Measurements from ENCODE around the gene C4orf17. TPM values are rescaled to one million over a fixed set of nuclear protein-coding genes. Genes with fewer than 3 reads are reported as not detected.

C4orf17 gene
- polyA plus RNA-seq, 1 of the 3 experiments (the other 2 are of a cell fraction): not detected

GRCh38 chr4:99536848-99537247 lies 26.0 kb downstream of the C4orf17 start:
- CTCF ChIA-PET: interaction anchor here (1.1 to 1.3 kb wide), 2 partner anchors 10 to 11 kb away, joined by 3 to 5 read pairs; no protein-coding TSS in a partner anchor
- POLR2A ChIA-PET: no interaction called here
- Histone ChIP-seq H3K9me3 (no peaks in the 10 kb centered on the region), H3K27ac (ENCODE audit: low read depth in 2 of 2, low read length in 1 of 2) (no peak overlapping the region; a peak in 1 of 4 replicates), H3K9me2 (no peaks in the 10 kb centered on the region), H3K4me1 (ENCODE audit: control insufficient read depth in 1 of 2, insufficient read depth in 2 of 2, low read depth in 1 of 2, low read length in 1 of 2) (peaks cover 0 to 9% of the 10 kb centered on the region in 2 experiments; a peak in 1 of 4 replicates), H3K4me3 (ENCODE audit: low read depth in 2 of 2, low read length in 1 of 2) (no peak overlapping the region), H3K27me3 (ENCODE audit: insufficient read depth) (no peaks in the 10 kb centered on the region), H3K36me3 (replicated peaks in 1 of 2; ENCODE audit: control insufficient read depth in 1 of 2, insufficient read depth in 2 of 2, low read length in 1 of 2) (no peaks in the 10 kb centered on the region), H3K79me2 (ENCODE audit: insufficient read depth) (no peaks in the 10 kb centered on the region), H3K9ac (no peak overlapping the region), H4K20me1 (ENCODE audit: insufficient read depth) (no peaks in the 10 kb centered on the region), H2AFZ (ENCODE audit: low read depth) (no peak overlapping the region), H3K4me2 (no peak overlapping the region), H3F3A (replicated peaks; ENCODE audit: insufficient read depth) (no peaks in the 10 kb centered on the region)
- no peak for DNase-seq
- TF ChIP-seq GATA2 (CRISPR knock-in tag; IDR thresholded peaks at IDR 0.05) (no peak), PBX3 (IDR thresholded peaks at IDR 0.05) (no peak), ZBTB33 (IDR thresholded peaks at IDR 0.05; ENCODE audit: borderline replicate concordance, low read depth) (no peak), SMC3 (IDR thresholded peaks at IDR 0.05; ENCODE audit: low read depth, low read length) (no peak)
- WGBS (ENCODE audit: low lambda C conversion rate): 40% methylated on average over 2 of the region's 2 CpGs

GRCh38 chr4:99537674-99538073 lies 26.9 kb downstream of the C4orf17 start:
- Histone ChIP-seq H3K9ac (no peak overlapping the region), H3K27me3 (ENCODE audit: insufficient read depth) (no peaks in the 10 kb centered on the region), H3K4me2 (no peak overlapping the region), H2AFZ (ENCODE audit: low read depth) (no peak overlapping the region), H3F3A (replicated peaks; ENCODE audit: insufficient read depth) (no peaks in the 10 kb centered on the region), H3K36me3 (replicated peaks in 1 of 2; ENCODE audit: control insufficient read depth in 1 of 2, insufficient read depth in 2 of 2, low read length in 1 of 2) (no peaks in the 10 kb centered on the region), H3K4me1 (ENCODE audit: control insufficient read depth in 1 of 2, insufficient read depth in 2 of 2, low read depth in 1 of 2, low read length in 1 of 2) (peaks cover 0 to 9% of the 10 kb centered on the region in 2 experiments; a peak in 1 of 4 replicates), H4K20me1 (ENCODE audit: insufficient read depth) (no peaks in the 10 kb centered on the region), H3K27ac (ENCODE audit: low read depth in 2 of 2, low read length in 1 of 2) (no peak overlapping the region), H3K9me3 (no peaks in the 10 kb centered on the region), H3K79me2 (ENCODE audit: insufficient read depth) (no peaks in the 10 kb centered on the region), H3K9me2 (no peaks in the 10 kb centered on the region), H3K4me3 (ENCODE audit: low read depth in 2 of 2, low read length in 1 of 2) (no peak overlapping the region)
- POLR2A ChIA-PET: no interaction called here
- 56% methylated on average over 4 of the region's 4 CpGs for WGBS (ENCODE audit: low lambda C conversion rate)
- CTCF ChIA-PET: interaction anchor here (1.0 to 1.3 kb wide), 3 partner anchors 9 to 270 kb away, joined by 3 to 5 read pairs (median 4); no protein-coding TSS in a partner anchor
- TF ChIP-seq NFIC (IDR thresholded peaks at IDR 0.05; ENCODE audit: borderline replicate concordance) (no peak), MXI1 (IDR thresholded peaks at IDR 0.05; ENCODE audit: low read depth, low read length) (no peak), SMC3 (IDR thresholded peaks at IDR 0.05; ENCODE audit: low read depth, low read length) (no peak), JUND (IDR thresholded peaks at IDR 0.05) (no peak), CHD2 (IDR thresholded peaks at IDR 0.05; ENCODE audit: low read length, partially characterized antibody) (no peak), RAD21 (IDR thresholded peaks at IDR 0.05; ENCODE audit: low read length) (no peak), GATA2 (CRISPR knock-in tag; IDR thresholded peaks at IDR 0.05) (no peak), USF1 (IDR thresholded peaks at IDR 0.05; ENCODE audit: borderline replicate concordance, low read depth) (no peak), RXRA (IDR thresholded peaks at IDR 0.05; ENCODE audit: borderline replicate concordance, low read depth) (no peak), GABPA (IDR thresholded peaks at IDR 0.05; ENCODE audit: low read depth) (no peak), CTCF (IDR thresholded peaks at IDR 0.05) (no peak), TEAD4 (IDR thresholded peaks at IDR 0.05; ENCODE audit: borderline replicate concordance, insufficient read depth) (no peak), SIN3A (IDR thresholded peaks at IDR 0.05; ENCODE audit: borderline replicate concordance, low read depth, low read length) (no peak), MAX (IDR thresholded peaks at IDR 0.05; ENCODE audit: low read depth) (no peak), USF2 (IDR thresholded peaks at IDR 0.05; ENCODE audit: borderline replicate concordance, low read depth, low read length) (no peak)
- no peak for DNase-seq

Measured in SK-N-SH (cell line).